IMR-90 (cell line): ENCODE measurements around the gene PAF1. TPM values are rescaled to one million over a fixed set of nuclear protein-coding genes. Genes with fewer than 3 reads are reported as not detected.

Experiments used
- ATAC-seq: fragments of 200-7000 bp; cut with Tn5 transposase; 2 replicates; pipeline ENCODE4 v1.9.1; 2020; ENCODE audit warnings: low read depth, mild to moderate bottlenecking, moderate library complexity
- BruUV-seq: library from RNA; stranded (reverse); fragments of 400-500 nt; replicated peaks from 2 replicates; lab custom pipeline; 2021; lab: Mats Ljungman, UMichigan
- CTCF ChIA-PET: fragments of 300-600 bp; formaldehyde crosslinking; extraction: SDS; loops from one replicate; lab custom pipeline; 2021; ENCODE audit warnings: antibody characterized with exemption; lab: Yijun Ruan, JAX
- POLR2A ChIA-PET: fragments of 300-600 bp; sonication (Branson Sonifier 250); formaldehyde crosslinking; loops from one replicate; lab custom pipeline; 2022; ENCODE audit warnings: antibody characterized with exemption; ENCODE audit not compliant: unreplicated experiment; lab: Charles Lee
- DNase-seq: peaks from one replicate; pipeline ENCODE4 v3.0.0; 2013
- H2AFZ ChIP-seq: replicated peaks from 2 replicates; pipeline ENCODE3; 2013; ENCODE audit warnings: low read length, mild to moderate bottlenecking; ENCODE audit not compliant: poor library complexity
- H2AK5ac ChIP-seq: 2 replicates; pipeline ENCODE4 v1.6.1; 2013; ENCODE audit warnings: low read depth, low read length, inconsistent platforms
- H2AK9ac ChIP-seq: replicated peaks from 2 replicates; pipeline ENCODE3; 2013; ENCODE audit warnings: mild to moderate bottlenecking, low read depth, low read length, moderate library complexity; ENCODE audit not compliant: poor library complexity
- H2BK120ac ChIP-seq: 2 replicates; pipeline ENCODE4 v1.6.1; 2013; ENCODE audit warnings: low read depth, low read length, inconsistent platforms
- H2BK15ac ChIP-seq: 3 replicates; pipeline ENCODE4 v1.6.1; 2013; ENCODE audit warnings: low read depth, low read length, inconsistent platforms
- H2BK20ac ChIP-seq: 2 replicates; pipeline ENCODE4 v1.6.1; 2013; ENCODE audit warnings: low read depth, mild to moderate bottlenecking, inconsistent platforms, low read length, moderate library complexity
- H2BK5ac ChIP-seq: 2 replicates; pipeline ENCODE4 v1.6.1; 2013; ENCODE audit warnings: mild to moderate bottlenecking, low read depth, low read length, inconsistent platforms; ENCODE audit not compliant: poor library complexity, severe bottlenecking
- H3K14ac ChIP-seq: replicated peaks from 2 replicates; pipeline ENCODE4 v1.6.1; 2013; ENCODE audit warnings: low read depth, low read length, inconsistent platforms
- H3K18ac ChIP-seq: 2 replicates; pipeline ENCODE4 v1.6.1; 2013; ENCODE audit warnings: low read depth, low read length, control low read depth
- H3K23ac ChIP-seq: 2 replicates; pipeline ENCODE4 v1.6.1; 2013; ENCODE audit warnings: low read depth, low read length, inconsistent platforms
- H3K27ac ChIP-seq: 2 replicates; pipeline ENCODE4 v1.5.1; 2013; ENCODE audit warnings: mild to moderate bottlenecking, control low read depth, low read length; ENCODE audit not compliant: insufficient read depth
- H3K27me3 ChIP-seq: 2 replicates; pipeline ENCODE4 v1.6.1; 2013; ENCODE audit warnings: low read length; ENCODE audit not compliant: control insufficient read depth, insufficient read depth
- H3K36me3 ChIP-seq: 2 replicates; pipeline ENCODE4 v1.6.1; 2013; ENCODE audit warnings: low read length, mixed read lengths; ENCODE audit not compliant: control insufficient read depth, insufficient read depth
- H3K4ac ChIP-seq: 2 replicates; pipeline ENCODE4 v1.6.1; 2013; ENCODE audit warnings: low read depth, low read length, inconsistent platforms
- H3K4me1 ChIP-seq: 2 replicates; pipeline ENCODE4 v1.6.1; 2013; ENCODE audit warnings: low read length, mixed read lengths; ENCODE audit not compliant: control insufficient read depth, insufficient read depth
- H3K4me2 ChIP-seq: 2 replicates; pipeline ENCODE4 v1.6.1; 2013; ENCODE audit warnings: low read depth, mild to moderate bottlenecking, control low read depth, low read length, moderate library complexity
- H3K4me3 ChIP-seq: 2 replicates; pipeline ENCODE4 v1.5.1; 2013; ENCODE audit warnings: low read depth, mild to moderate bottlenecking, control low read depth, low read length, moderate library complexity; ENCODE audit not compliant: insufficient read depth
- H3K56ac ChIP-seq: 2 replicates; pipeline ENCODE4 v1.6.1; 2013; ENCODE audit warnings: low read length, inconsistent platforms; ENCODE audit not compliant: insufficient read depth; ENCODE audit errors: extremely low read depth
- H3K79me1 ChIP-seq, 2 experiments: 2 replicates each; pipeline ENCODE4 v1.6.1; 2013; ENCODE audit warnings: low read length in 2 of 2, inconsistent platforms in 1 of 2, low read depth in 1 of 2
- H3K9ac ChIP-seq: 2 replicates; pipeline ENCODE4 v1.6.1; 2013; ENCODE audit warnings: low read depth, low read length, control low read depth
- H3K9me1 ChIP-seq: 2 replicates; pipeline ENCODE4 v1.6.1; 2013; ENCODE audit warnings: low read length, inconsistent platforms; ENCODE audit not compliant: insufficient read depth
- H3K9me3 ChIP-seq: 2 replicates; pipeline ENCODE4 v1.6.1; 2013; ENCODE audit warnings: low read length; ENCODE audit not compliant: control insufficient read depth, insufficient read depth
- H4K20me1 ChIP-seq: 2 replicates; pipeline ENCODE4 v1.6.1; 2013; ENCODE audit warnings: low read length, inconsistent platforms; ENCODE audit not compliant: insufficient read depth
- H4K5ac ChIP-seq: 2 replicates; pipeline ENCODE4 v1.6.1; 2013; ENCODE audit warnings: mild to moderate bottlenecking, low read depth, low read length, control low read depth
- H4K8ac ChIP-seq, 2 experiments: 2 replicates each; pipeline ENCODE4 v1.6.1; 2013; ENCODE audit warnings: low read depth in 2 of 2, low read length in 2 of 2, control low read depth in 1 of 2, inconsistent platforms in 1 of 2
- H4K91ac ChIP-seq: 2 replicates; pipeline ENCODE4 v1.6.1; 2013; ENCODE audit warnings: low read depth, low read length, inconsistent platforms; ENCODE audit not compliant: insufficient read depth
- MAZ ChIP-seq: IDR thresholded peaks from 2 replicates; pipeline ENCODE4 v1.6.1; 2012; ENCODE audit warnings: low read depth, mild to moderate bottlenecking, low read length, improper control_type of control experiment, moderate library complexity, borderline replicate concordance
- RCOR1 ChIP-seq: IDR thresholded peaks from 2 replicates; pipeline ENCODE4 v1.6.1; 2012; ENCODE audit warnings: mild to moderate bottlenecking, low read length, improper control_type of control experiment; ENCODE audit not compliant: insufficient replicate concordance
- SMC3 ChIP-seq: fragments of 150-350 bp; IDR thresholded peaks from 2 replicates; pipeline ENCODE4 v1.6.1; 2016; ENCODE audit warnings: low read depth, mild to moderate bottlenecking, antibody characterized with exemption, low read length, moderate library complexity
- USF2 ChIP-seq: fragments of 150-350 bp; IDR thresholded peaks from 2 replicates; pipeline ENCODE4 v1.6.1; 2017; ENCODE audit warnings: mild to moderate bottlenecking, antibody characterized with exemption, low read length, low read depth
- WGBS, 2 experiments: methylation state at CpG; one replicate each; pipeline versions ENCODE4 v1.1.5 to v1.1.7; 2013; ENCODE audit warnings: missing lambda C conversion rate in 2 of 2; ENCODE audit not compliant: insufficient read length in 1 of 2; ENCODE audit errors: extremely low coverage in 2 of 2; 5-methylcytosine and 5-hydroxymethylcytosine counted together
- dilution Hi-C: fragments of 300-500 bp; cut with HindIII; formaldehyde crosslinking; loops from one replicate; pipeline ENCODE4 v1.14.3; 2018; ENCODE audit warnings: low sequenced_read_pairs; ENCODE audit not compliant: unreplicated experiment
- in situ Hi-C: fragments of 300-500 bp; cut with MboI; formaldehyde crosslinking; loops from 3 replicates; pipeline ENCODE4 v1.14.3; 2019; ENCODE audit warnings: low sequenced_read_pairs, inconsistent platforms, mixed read lengths
- intact Hi-C: fragments of 100-400 bp; cut with micrococcal nuclease; formaldehyde crosslinking; loops from 2 replicates; pipeline ENCODE4 v1.10.0; 2022
- microRNA-seq, 2 experiments: library from miRNA; stranded (forward) in 1 of 2; unstranded in 1 of 2; fragments of 10-50 nt in 1 of 2; fragments of <30 nt in 1 of 2; gene quantifications in 1 of 2; microRNA quantifications in 1 of 2; one replicate each; pipeline versions ENCODE3 to v1.1.0; 2013 to 2020; ENCODE audit not compliant: insufficient read depth in 1 of 2, insufficient read length in 1 of 2, unreplicated experiment in 1 of 2
- polyA plus RNA-seq, 3 experiments: library from polyadenylated mRNA; depleted of rRNA; stranded (reverse); fragments of >200 nt; gene quantifications; 2 replicates each; pipeline ENCODE4 v1.2.3, GENCODE V29; 2012; ENCODE audit warnings: low replicate concordance in 1 of 3
- small RNA-seq, 5 experiments: library from RNA; depleted of rRNA; stranded (forward); fragments of <200 nt; gene quantifications; one replicate each; pipeline ENCODE3, GENCODE V24; 2012
- total RNA-seq: library from RNA; depleted of rRNA; stranded (reverse); fragments of >200 nt; gene quantifications from 2 replicates; pipeline ENCODE4 v1.2.3, GENCODE V29; 2012; rRNA removed

The PAF1 gene
- total and polyA plus RNA-seq, 2 of the 4 experiments (the other 2 are of a cell fraction) = 45.7 to 54.3 TPM

GRCh38 chr19:39336483-39336882 lies 54.4 kb downstream of the PAF1 start:
- ChIA-PET POLR2A (interaction anchor here (0.8 kb wide), 1 partner anchor 947 kb away, joined by 3 read pairs; no protein-coding TSS in a partner anchor), CTCF (no interaction called here)
- H3K23ac ChIP-seq = no peak overlapping the region
- no peak overlapping the region for H2AK5ac ChIP-seq
- TF ChIP-seq USF2 (no peak), SMC3 (no peak), MAZ (no peak), RCOR1 (no peak)
- H4K8ac ChIP-seq = no peak overlapping the region
- DNase-seq (no peak), ATAC-seq (no peak)
- H3K4me2 ChIP-seq = no peak overlapping the region
- no peak overlapping the region for H3K56ac ChIP-seq
- H3K9ac ChIP-seq = no peak overlapping the region
- no peak overlapping the region for H4K5ac ChIP-seq
- H3K9me1 ChIP-seq = peaks cover 6% of the 10 kb centered on the region; the same call in 1 of the 2 replicates
- dilution Hi-C loops (no loop called here), intact Hi-C loops (no loop called here), in situ Hi-C loops (no loop called here)
- no peaks in the 10 kb centered on the region for H3K27me3 ChIP-seq
- no peak overlapping the region for H2AK9ac ChIP-seq
- no peak overlapping the region for H3K4ac ChIP-seq
- H3K4me1 ChIP-seq = peaks cover 4% of the 10 kb centered on the region; the same call in 1 of the 2 replicates
- WGBS, 2 experiments = 80% methylated on average over 1 of the region's 3 CpGs; no CpG with 5 or more reads in 1 of the 2 experiments
- no peak overlapping the region for H3K27ac ChIP-seq
- H4K20me1 ChIP-seq = peaks cover under 1% of the 10 kb centered on the region; the same call in 1 of the 2 replicates
- H2BK120ac ChIP-seq = no peak overlapping the region
- H3K9me3 ChIP-seq = no peaks in the 10 kb centered on the region
- no peak overlapping the region for H2BK20ac ChIP-seq
- H2BK5ac ChIP-seq = no peak overlapping the region
- H3K36me3 ChIP-seq = no peaks in the 10 kb centered on the region
- no peak overlapping the region for H2AFZ ChIP-seq
- no TSS peak for BruUV-seq
- H4K91ac ChIP-seq = no peak overlapping the region
- no peak overlapping the region for H3K18ac ChIP-seq
- no peak overlapping the region for H3K14ac ChIP-seq
- H3K79me1 ChIP-seq = peaks cover 4 to 12% of the 10 kb centered on the region in 2 experiments; a peak in 3 of 4 replicates
- no peak overlapping the region for H3K4me3 ChIP-seq
- H2BK15ac ChIP-seq = no peak overlapping the region

Small RNAs within 50 kb of the gene (microRNA-seq; reads per million reads assigned to microRNA genes)
- not detected for gene AC011445.2 (ENCODE audit: insufficient read depth, insufficient read length)
- gene MIR4530 (ENCODE audit: insufficient read depth in 1 of 2, insufficient read length in 1 of 2, unreplicated experiment in 1 of 2) = 0 reads per million in 2 experiments
- not detected for gene RN7SL566P (ENCODE audit: insufficient read depth, insufficient read length)

Small RNAs within 50 kb of the gene (small RNA-seq; reads per million reads assigned to genes)
- gene AC011445.2 = 0 to 0.76 (median 0.07) reads per million in 5 experiments
- 0 reads per million in 5 experiments for gene MIR4530
- gene RN7SL566P = 0 reads per million in 5 experiments

Other genes starting within 250 kb of the PAF1 start
- gene NCCRP1, start 194.1 kb downstream of the PAF1 start, total RNA-seq = not detected in 2 replicates
- gene NCCRP1, start 194.1 kb downstream of the PAF1 start, polyA plus RNA-seq (2012; rRNA removed) = not detected in 2 replicates
- gene SYCN, start 186.8 kb downstream of the PAF1 start, total RNA-seq = not detected in 2 replicates
- not detected in 2 replicates for gene SYCN, start 186.8 kb downstream of the PAF1 start, polyA plus RNA-seq (2012; rRNA removed)
- gene IFNL3, start 146.1 kb downstream of the PAF1 start, total RNA-seq = not detected in 2 replicates
- gene IFNL3, start 146.1 kb downstream of the PAF1 start, polyA plus RNA-seq (2012; rRNA removed) = not detected in 2 replicates
- not detected in 2 replicates for gene IFNL4, start 142.2 kb downstream of the PAF1 start, total RNA-seq
- not detected in 2 replicates for gene IFNL4, start 142.2 kb downstream of the PAF1 start, polyA plus RNA-seq (2012; rRNA removed)
- gene IFNL2, start 122.7 kb downstream of the PAF1 start, total RNA-seq = not detected in 2 replicates
- gene IFNL2, start 122.7 kb downstream of the PAF1 start, polyA plus RNA-seq (2012; rRNA removed) = not detected in 2 replicates
- not detected in 2 replicates for gene IFNL1, start 94.7 kb downstream of the PAF1 start, total RNA-seq
- gene IFNL1, start 94.7 kb downstream of the PAF1 start, polyA plus RNA-seq (2012; rRNA removed) = not detected in 2 replicates
- gene LRFN1, start 70.2 kb downstream of the PAF1 start, total RNA-seq = under 0.01 TPM in 2 replicates
- 0.47 and 0.48 TPM in 2 replicates for gene LRFN1, start 70.2 kb downstream of the PAF1 start, polyA plus RNA-seq (2012; rRNA removed)
- 0.28 TPM in 1 of 2 replicates, not detected in the other for gene GMFG, start 55.1 kb downstream of the PAF1 start, total RNA-seq
- gene GMFG, start 55.1 kb downstream of the PAF1 start, polyA plus RNA-seq (2012; rRNA removed) = 0.33 and 0.55 TPM in 2 replicates
- 18.3 and 19.2 TPM in 2 replicates for gene SAMD4B, start 48.7 kb downstream of the PAF1 start, total RNA-seq
- gene SAMD4B, start 48.7 kb downstream of the PAF1 start, polyA plus RNA-seq (2012; rRNA removed) = 97.2 and 119 TPM in 2 replicates
- gene MED29, start 272 bp upstream of the PAF1 start, total RNA-seq = 15.6 and 17.6 TPM in 2 replicates
- gene MED29, start 272 bp upstream of the PAF1 start, polyA plus RNA-seq (2012; rRNA removed) = 26.9 and 28.8 TPM in 2 replicates
- 1.4 and 3.1 TPM in 2 replicates for gene ZFP36, start 15.7 kb upstream of the PAF1 start, total RNA-seq
- gene ZFP36, start 15.7 kb upstream of the PAF1 start, polyA plus RNA-seq (2012; rRNA removed) = 45.0 and 50.5 TPM in 2 replicates
- gene PLEKHG2, start 21.6 kb upstream of the PAF1 start, total RNA-seq = 6.5 and 7.8 TPM in 2 replicates
- gene PLEKHG2, start 21.6 kb upstream of the PAF1 start, polyA plus RNA-seq (2012; rRNA removed) = 28.3 and 33.2 TPM in 2 replicates
- 320 and 410 TPM in 2 replicates for gene RPS16, start 44.8 kb upstream of the PAF1 start, total RNA-seq
- gene RPS16, start 44.8 kb upstream of the PAF1 start, polyA plus RNA-seq (2012; rRNA removed) = 3,500 and 3,524 TPM in 2 replicates
- gene SUPT5H, start 54.5 kb upstream of the PAF1 start, total RNA-seq = 75.3 and 86.9 TPM in 2 replicates
- gene SUPT5H, start 54.5 kb upstream of the PAF1 start, polyA plus RNA-seq (2012; rRNA removed) = 116 and 117 TPM in 2 replicates
- gene TIMM50, start 89.7 kb upstream of the PAF1 start, total RNA-seq = 52.0 and 53.3 TPM in 2 replicates
- gene TIMM50, start 89.7 kb upstream of the PAF1 start, polyA plus RNA-seq (2012; rRNA removed) = 76.8 and 89.9 TPM in 2 replicates
- gene DLL3, start 107.8 kb upstream of the PAF1 start, total RNA-seq = 0.28 and 0.36 TPM in 2 replicates
- 1.3 and 1.9 TPM in 2 replicates for gene DLL3, start 107.8 kb upstream of the PAF1 start, polyA plus RNA-seq (2012; rRNA removed)
- not detected in 2 replicates for gene SELENOV, start 124.0 kb upstream of the PAF1 start, total RNA-seq
- not detected in 2 replicates for gene SELENOV, start 124.0 kb upstream of the PAF1 start, polyA plus RNA-seq (2012; rRNA removed)
- 2.7 and 4.2 TPM in 2 replicates for gene EID2B, start 141.7 kb upstream of the PAF1 start, total RNA-seq
- gene EID2B, start 141.7 kb upstream of the PAF1 start, polyA plus RNA-seq (2012; rRNA removed) = 2.3 and 2.5 TPM in 2 replicates
- gene EID2, start 149.1 kb upstream of the PAF1 start, total RNA-seq = 5.7 and 6.9 TPM in 2 replicates
- gene EID2, start 149.1 kb upstream of the PAF1 start, polyA plus RNA-seq (2012; rRNA removed) = 9.8 and 10.4 TPM in 2 replicates
- not detected in 2 replicates for gene LGALS13, start 211.4 kb upstream of the PAF1 start, total RNA-seq
- gene LGALS13, start 211.4 kb upstream of the PAF1 start, polyA plus RNA-seq (2012; rRNA removed) = not detected in 2 replicates